Uterus (tissue), 4 donors: Measurements from ENCODE around the gene DOCK1. TPM values are rescaled to one million over a fixed set of nuclear protein-coding genes. Genes with fewer than 3 reads are reported as not detected.

Experiments
- DNase-seq, 2 donors: peaks; one replicate each; pipeline ENCODE4 v3.0.0-alpha.2; 2019 to 2020
- H3K27ac ChIP-seq, 2 donors: fragments of 200-600 bp; sonication (generic); 1 replicate in 1 of 2; 2 replicates in 1 of 2; pipeline ENCODE4 v1.5.1; 2016 to 2018
- H3K27me3 ChIP-seq, 2 donors: fragments of 200-600 bp; sonication (generic); one replicate each; pipeline ENCODE4 v1.5.1; 2018 to 2019; ENCODE audit warnings: control low read depth in 1 of 2
- H3K36me3 ChIP-seq, 2 donors: fragments of 200-600 bp; sonication (generic); one replicate each; pipeline ENCODE4 v1.5.1; 2019; ENCODE audit warnings: control low read depth in 1 of 2
- H3K4me1 ChIP-seq, 2 donors: fragments of 200-600 bp; sonication (generic); one replicate each; pipeline ENCODE4 v1.5.1; 2018 to 2019; ENCODE audit warnings: control low read depth in 1 of 2
- H3K4me3 ChIP-seq, 2 donors: fragments of 200-600 bp; sonication (generic); 1 replicate in 1 of 2; 2 replicates in 1 of 2; pipeline ENCODE4 v1.5.1; 2018 to 2019; ENCODE audit warnings: mild to moderate bottlenecking in 1 of 2
- H3K9me3 ChIP-seq, 2 donors: fragments of 200-600 bp; sonication (generic); one replicate each; pipeline ENCODE4 v1.5.1; 2019; ENCODE audit warnings: control low read depth in 1 of 2
- POLR2A ChIP-seq, 2 donors: fragments of 450-650 bp; IDR thresholded peaks; one replicate each; pipeline ENCODE4 v1.6.1; 2016; ENCODE audit warnings: antibody characterized with exemption in 2 of 2, mild to moderate bottlenecking in 1 of 2, moderate library complexity in 1 of 2
- intact Hi-C: fragments of 100-400 bp; cut with DNase I; formaldehyde crosslinking; loops from one replicate; pipeline ENCODE4 v1.15.1; 2023; ENCODE audit warnings: low total_unique reads
- total RNA-seq, 4 donors: library from RNA; depleted of rRNA in 3 of 4; stranded (reverse); fragments of >200 nt in 3 of 4; gene quantifications; one replicate each; pipeline versions ENCODE4 v1.1.0 to v1.2.4, GENCODE V29; 2014 to 2023
- TF ChIP-seq, protein P1 (sequence below), 4 experiments: fragments of 200-600 bp in 2 of 4; fragments of 450-650 bp in 2 of 4; sonication (generic) in 2 of 4; IDR thresholded peaks; one replicate each; pipeline ENCODE4 v1.5.1; 2016 to 2019; ENCODE audit warnings: antibody characterized with exemption in 4 of 4, mild to moderate bottlenecking in 2 of 4, moderate library complexity in 1 of 4
- donor health status: DM: yes; HTN: yes; CAD: no.

The DOCK1 gene
- total RNA-seq, 4 donors from 2014 or later: 15.6 to 130 (median 65.0) TPM

DNA sequence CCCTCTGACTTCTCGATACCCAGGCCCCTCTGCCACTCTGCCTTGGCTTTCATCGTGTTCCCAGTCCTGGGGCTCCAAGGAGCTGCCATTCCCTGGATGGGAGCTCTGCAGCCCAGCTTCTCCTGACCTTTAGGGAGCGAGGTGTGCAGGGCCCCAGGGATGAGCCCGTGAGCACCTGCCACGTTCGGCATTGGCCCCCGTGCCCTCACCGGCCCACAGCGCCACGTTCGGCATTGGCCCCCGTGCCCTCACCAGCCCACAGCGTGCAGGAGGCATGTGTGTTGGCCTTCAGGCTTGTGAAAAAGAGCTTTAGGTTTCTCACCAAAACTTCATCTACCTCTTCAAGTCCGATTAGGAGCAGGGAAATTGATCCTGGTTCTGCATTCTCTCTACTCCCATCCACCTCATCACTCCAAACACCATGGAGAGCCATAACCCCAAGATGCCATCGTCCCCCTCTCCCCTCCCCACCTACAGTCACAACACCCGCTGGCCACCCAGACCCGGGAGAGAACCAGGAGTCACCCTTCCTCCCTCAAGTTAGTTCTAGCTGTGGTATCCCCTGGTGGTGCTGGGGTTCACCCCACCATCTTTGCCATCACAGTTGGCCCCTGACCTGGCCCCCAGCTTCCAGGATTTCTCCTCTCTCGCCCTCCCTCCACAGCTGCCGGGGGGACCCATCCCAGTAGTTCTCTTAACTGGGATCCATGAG is 524.5 kb downstream of the DOCK1 start:
- DNase-seq: no peak
- TF ChIP-seq POLR2A (IDR thresholded peaks at IDR 0.05): no peak
- TF ChIP-seq, protein P1, sequence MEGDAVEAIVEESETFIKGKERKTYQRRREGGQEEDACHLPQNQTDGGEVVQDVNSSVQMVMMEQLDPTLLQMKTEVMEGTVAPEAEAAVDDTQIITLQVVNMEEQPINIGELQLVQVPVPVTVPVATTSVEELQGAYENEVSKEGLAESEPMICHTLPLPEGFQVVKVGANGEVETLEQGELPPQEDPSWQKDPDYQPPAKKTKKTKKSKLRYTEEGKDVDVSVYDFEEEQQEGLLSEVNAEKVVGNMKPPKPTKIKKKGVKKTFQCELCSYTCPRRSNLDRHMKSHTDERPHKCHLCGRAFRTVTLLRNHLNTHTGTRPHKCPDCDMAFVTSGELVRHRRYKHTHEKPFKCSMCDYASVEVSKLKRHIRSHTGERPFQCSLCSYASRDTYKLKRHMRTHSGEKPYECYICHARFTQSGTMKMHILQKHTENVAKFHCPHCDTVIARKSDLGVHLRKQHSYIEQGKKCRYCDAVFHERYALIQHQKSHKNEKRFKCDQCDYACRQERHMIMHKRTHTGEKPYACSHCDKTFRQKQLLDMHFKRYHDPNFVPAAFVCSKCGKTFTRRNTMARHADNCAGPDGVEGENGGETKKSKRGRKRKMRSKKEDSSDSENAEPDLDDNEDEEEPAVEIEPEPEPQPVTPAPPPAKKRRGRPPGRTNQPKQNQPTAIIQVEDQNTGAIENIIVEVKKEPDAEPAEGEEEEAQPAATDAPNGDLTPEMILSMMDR (IDR thresholded peaks at IDR 0.05): no peak
- Histone ChIP-seq H3K9me3 (no peaks in the 10 kb centered on the region), H3K4me1 (no peaks in the 10 kb centered on the region), H3K27me3 (no peaks in the 10 kb centered on the region), H3K4me3 (no peak overlapping the region), H3K36me3 (no peaks in the 10 kb centered on the region), H3K27ac (no peak overlapping the region)
- intact Hi-C loops: no loop called here

DNA sequence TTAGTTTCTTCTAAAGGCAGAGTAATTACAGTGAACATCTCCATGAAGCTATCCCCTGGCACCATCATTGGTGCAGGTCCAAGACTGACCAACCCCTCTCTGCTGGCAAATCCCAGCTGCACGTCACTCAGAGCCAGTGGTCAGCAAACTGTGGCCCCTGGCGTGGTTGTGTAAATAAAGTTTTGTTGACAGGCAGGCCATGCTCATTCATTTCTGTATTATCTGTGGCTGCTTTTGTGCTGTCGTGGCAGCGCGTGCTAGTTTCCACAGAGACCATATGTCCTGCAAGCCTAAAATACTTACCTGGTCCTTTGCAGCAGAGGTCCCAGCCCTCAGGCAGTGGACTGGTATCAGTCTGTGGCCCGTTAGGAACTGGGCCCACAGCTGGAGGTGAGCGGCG is 526.3 kb downstream of the DOCK1 start:
- H3K4me1 ChIP-seq: no peaks in the 10 kb centered on the region
- no peaks in the 10 kb centered on the region for H3K9me3 ChIP-seq
- no peaks in the 10 kb centered on the region for H3K27me3 ChIP-seq
- TF ChIP-seq, protein P1 (IDR thresholded peaks at IDR 0.05): no peak
- TF ChIP-seq POLR2A (IDR thresholded peaks at IDR 0.05): no peak
- intact Hi-C loops: no loop called here
- no peak for DNase-seq
- no peak overlapping the region for H3K27ac ChIP-seq
- H3K4me3 ChIP-seq: no peak overlapping the region
- H3K36me3 ChIP-seq: no peaks in the 10 kb centered on the region

DNA sequence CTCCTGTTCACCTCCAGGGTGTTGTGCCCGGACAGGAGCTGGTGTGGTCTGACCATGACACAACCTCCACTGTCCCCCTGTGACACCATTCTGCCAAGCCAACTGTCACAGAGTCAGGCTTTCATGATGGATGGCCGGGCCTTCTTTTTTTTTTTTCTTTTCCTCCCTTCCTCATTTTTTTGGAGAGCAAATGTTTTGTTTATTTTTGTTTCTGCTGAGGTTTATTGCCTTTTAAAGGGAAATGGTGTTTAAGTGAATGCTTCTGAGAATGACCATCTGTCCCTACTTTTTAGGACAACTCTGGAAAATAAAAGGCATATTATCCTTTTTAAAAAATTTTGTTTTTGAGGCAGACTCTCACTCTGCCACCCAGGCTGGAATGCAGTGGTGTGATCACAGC is 528.8 kb downstream of the DOCK1 start:
- intact Hi-C loops: no loop called here
- Histone ChIP-seq H3K4me3 (no peak overlapping the region), H3K27me3 (no peaks in the 10 kb centered on the region), H3K9me3 (no peaks in the 10 kb centered on the region), H3K4me1 (no peaks in the 10 kb centered on the region), H3K27ac (no peak overlapping the region), H3K36me3 (no peaks in the 10 kb centered on the region)
- DNase-seq: no peak
- TF ChIP-seq, protein P1 (IDR thresholded peaks at IDR 0.05): no peak

DNA sequence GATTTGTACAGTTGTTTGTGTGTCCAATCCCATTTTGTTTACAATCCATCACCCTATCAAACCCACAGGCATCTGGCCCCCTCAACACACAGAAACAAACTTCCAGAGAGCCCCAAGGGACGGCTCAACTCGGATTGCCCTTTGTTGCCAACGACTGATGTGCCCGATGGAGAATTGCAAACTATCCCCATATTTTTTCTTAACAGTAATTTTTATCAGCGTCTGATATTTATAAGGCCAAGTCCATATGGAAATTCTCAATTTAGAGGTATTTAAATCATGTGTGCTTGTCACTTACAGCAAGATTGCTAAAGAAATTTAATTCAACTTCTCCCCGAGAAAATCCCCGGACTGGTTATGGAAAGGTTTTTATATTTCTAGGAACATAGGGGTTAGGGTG is 530.0 kb downstream of the DOCK1 start:
- DNase-seq: no peak
- no peaks in the 10 kb centered on the region for H3K9me3 ChIP-seq
- intact Hi-C loops: no loop called here
- no peaks in the 10 kb centered on the region for H3K4me1 ChIP-seq
- H3K36me3 ChIP-seq: no peaks in the 10 kb centered on the region
- no peak overlapping the region for H3K27ac ChIP-seq
- H3K27me3 ChIP-seq: no peaks in the 10 kb centered on the region
- H3K4me3 ChIP-seq: no peak overlapping the region
- TF ChIP-seq, protein P1 (IDR thresholded peaks at IDR 0.05): no peak

DNA sequence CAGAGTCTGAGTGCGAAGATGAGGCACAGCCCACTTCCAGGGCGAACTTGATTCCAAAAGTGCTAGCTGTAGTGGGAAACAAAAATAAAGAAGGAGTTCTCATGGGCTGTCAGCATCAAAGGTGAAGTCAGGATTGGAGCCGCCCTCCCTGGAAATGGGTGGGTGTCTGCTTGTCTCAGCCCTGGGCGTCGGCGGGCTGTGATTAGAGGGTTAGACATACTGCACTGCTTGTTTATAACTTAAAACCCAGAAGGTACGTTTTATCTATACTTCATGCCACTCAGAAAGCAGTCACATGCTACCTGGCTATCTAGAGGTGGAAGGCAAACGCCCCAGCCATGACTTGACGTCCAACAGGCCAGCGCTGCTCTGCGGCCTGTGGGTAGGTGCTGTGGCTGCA is 535.1 kb downstream of the DOCK1 start:
- intact Hi-C loops: no loop called here
- Histone ChIP-seq H3K4me3 (no peak overlapping the region), H3K36me3 (no peaks in the 10 kb centered on the region)

More for the DNA sequence above, 535.1 kb downstream of the DOCK1 start:
- no peaks in the 10 kb centered on the region for H3K27me3 ChIP-seq
- H3K4me1 ChIP-seq: no peaks in the 10 kb centered on the region
- TF ChIP-seq POLR2A (IDR thresholded peaks at IDR 0.05): no peak
- TF ChIP-seq, protein P1 (IDR thresholded peaks at IDR 0.05): no peak
- DNase-seq: no peak
- no peaks in the 10 kb centered on the region for H3K9me3 ChIP-seq
- H3K27ac ChIP-seq: no peak overlapping the region
